Ramos (cell line): ENCODE measurements around the gene NUDT7.

Source experiments
- in situ Hi-C: fragments of 300-500 bp; cut with MboI; formaldehyde crosslinking; loops from one replicate; pipeline ENCODE4 v1.14.3; 2022; ENCODE audit warnings: low sequenced_read_pairs; ENCODE audit not compliant: unreplicated experiment

Gene NUDT7

GRCh38 chr16:77767826-77768225, 45.5 kb downstream of the NUDT7 start:
- in situ Hi-C loops = no loop called here

GRCh38 chr16:77775911-77776909, 53.9 kb downstream of the NUDT7 start:
- in situ Hi-C loops = no loop called here

- in situ Hi-C loops = no loop called here
Observed at GRCh38 chr16:77777745-77778144, 55.4 kb downstream of the NUDT7 start.

GRCh38 chr16:77780378-77780837, 58.1 kb downstream of the NUDT7 start:
- in situ Hi-C loops = no loop called here

- in situ Hi-C loops = no loop called here
Observed at GRCh38 chr16:77781091-77781490, 58.8 kb downstream of the NUDT7 start.

- in situ Hi-C loops = no loop called here
Observed at GRCh38 chr16:77782694-77783093, 60.4 kb downstream of the NUDT7 start.

GRCh38 chr16:77784441-77785372, 62.4 kb downstream of the NUDT7 start:
- in situ Hi-C loops = no loop called here

- in situ Hi-C loops = no loop called here
Observed at GRCh38 chr16:77785373-77785764, 63.1 kb downstream of the NUDT7 start.

GRCh38 chr16:77786186-77786847, 64.0 kb downstream of the NUDT7 start:
- in situ Hi-C loops = no loop called here

GRCh38 chr16:77787452-77787851, 65.1 kb downstream of the NUDT7 start:
- in situ Hi-C loops = no loop called here

GRCh38 chr16:77788181-77789084, 66.1 kb downstream of the NUDT7 start, which contains the start of gene VAT1L:
Gene VAT1L, plus strand, starts transcription at chr16:77788564. Its CDS starts 119 bp downstream, at chr16:77788683.
- in situ Hi-C loops = no loop called here

- in situ Hi-C loops = no loop called here
Observed at GRCh38 chr16:77789085-77790008, 67.0 kb downstream of the NUDT7 start.

GRCh38 chr16:77790009-77790372, 67.7 kb downstream of the NUDT7 start:
- in situ Hi-C loops = no loop called here

GRCh38 chr16:77790912-77791311, 68.6 kb downstream of the NUDT7 start:
- in situ Hi-C loops = no loop called here
